ENCODE results near the gene TM7SF2. TPM values are rescaled to one million over a fixed set of nuclear protein-coding genes. Genes with fewer than 3 reads are reported as not detected.
"Not testable (repeated sequence)": the region's sequence is repeated elsewhere in the genome, so short reads cannot be mapped to it uniquely, and the experiment has no call there.

Gene TM7SF2
- total and polyA plus RNA-seq, 5 donors from 2014 or later, result 8.0 to 20.2 (median 10.4) TPM

- DNase-seq (peak; percentile 99 to 100 (median 100)), ATAC-seq (ENCODE audit: low read depth in 2 of 2) (peak; percentile 71 to 74)
- Histone ChIP-seq H3K9me3 (ENCODE audit: control insufficient read depth in 2 of 2, low read length in 2 of 2) (no peaks in the 10 kb centered on the region), H3K4me3 (ENCODE audit: low read depth, low read length) (peak within 1 kb of the TSS; percentile 41), H3K27me3 (ENCODE audit: control insufficient read depth, insufficient read depth, low read length) (no peaks in the 10 kb centered on the region), H3K27ac (ENCODE audit: insufficient read depth, low read length, poor library complexity, severe bottlenecking) (peak within 1 kb of the TSS; percentile 96), H3K4me1 (ENCODE audit: control insufficient read depth, insufficient read depth, low read length, poor library complexity, severe bottlenecking) (peaks cover 48% of the 10 kb centered on the region), H3K36me3 (ENCODE audit: control insufficient read depth, insufficient read depth, low read length) (peaks cover 28% of the 10 kb centered on the region)
- Mint-ChIP-seq H3K4me3 (peak within 1 kb of the TSS; percentile 90 to 96 (median 92)), H3K27ac (peak within 1 kb of the TSS; percentile 92 to 97 (median 95)), H3K9me3 (peaks cover 0 to 1% (median 0%) of the 10 kb centered on the region in 7 donors), H3K4me1 (peaks cover 10 to 70% (median 27%) of the 10 kb centered on the region in 4 donors), H3K36me3 (peaks cover 35% of the 10 kb centered on the region), H3K27me3 (peaks cover 5% of the 10 kb centered on the region)
Measured at GRCh38 chr11:65117206-65118096, 5.8 kb downstream of the TM7SF2 start, which contains the start of gene ZNHIT2. ZNHIT2 (minus strand) TSS chr11:65117701; CDS start chr11:65117653, 48 bp downstream.

GRCh38 chr11:65118097-65118837 lies 6.6 kb downstream of the TM7SF2 start:
- peaks cover 5% of the 10 kb centered on the region for H3K27me3 Mint-ChIP-seq

GRCh38 chr11:65118891-65119669 lies 7.4 kb downstream of the TM7SF2 start:
- not testable (repeated sequence) for H3K27me3 Mint-ChIP-seq; DNase-seq; H3K4me3 ChIP-seq (ENCODE audit: low read depth, low read length); H3K9me3 Mint-ChIP-seq; H3K27me3 ChIP-seq (ENCODE audit: control insufficient read depth, insufficient read depth, low read length); H3K4me3 Mint-ChIP-seq; H3K9me3 ChIP-seq (ENCODE audit: control insufficient read depth in 2 of 2, low read length in 2 of 2); ATAC-seq (ENCODE audit: low read depth in 2 of 2)
- Mint-ChIP-seq H3K27ac (peak overlapping the region in 2 of 3 donors; percentile 94 to 95), H3K36me3 (peaks cover 35% of the 10 kb centered on the region), H3K4me1 (peaks cover 9 to 70% (median 26%) of the 10 kb centered on the region in 4 donors)
- Histone ChIP-seq H3K4me1 (ENCODE audit: control insufficient read depth, insufficient read depth, low read length, poor library complexity, severe bottlenecking) (peaks cover 43% of the 10 kb centered on the region), H3K27ac (ENCODE audit: insufficient read depth, low read length, poor library complexity, severe bottlenecking) (peak overlapping the region; percentile 96), H3K36me3 (ENCODE audit: control insufficient read depth, insufficient read depth, low read length) (peaks cover 29% of the 10 kb centered on the region)

More at GRCh38 chr11:65118097-65118837, 6.6 kb downstream of the TM7SF2 start:
- Histone ChIP-seq H3K36me3 (ENCODE audit: control insufficient read depth, insufficient read depth, low read length) (peaks cover 28% of the 10 kb centered on the region), H3K27ac (ENCODE audit: insufficient read depth, low read length, poor library complexity, severe bottlenecking) (peak overlapping the region; percentile 96), H3K4me3 (ENCODE audit: low read depth, low read length) (no peak overlapping the region), H3K9me3 (ENCODE audit: control insufficient read depth in 2 of 2, low read length in 2 of 2) (no peaks in the 10 kb centered on the region), H3K27me3 (ENCODE audit: control insufficient read depth, insufficient read depth, low read length) (no peaks in the 10 kb centered on the region), H3K4me1 (ENCODE audit: control insufficient read depth, insufficient read depth, low read length, poor library complexity, severe bottlenecking) (peaks cover 48% of the 10 kb centered on the region)
- peaks cover 10 to 71% (median 29%) of the 10 kb centered on the region in 4 donors for H3K4me1 Mint-ChIP-seq
- H3K4me3 Mint-ChIP-seq, result peak overlapping the region; percentile 90 to 94 (median 92)
- H3K9me3 Mint-ChIP-seq, result peaks cover 0 to 1% (median 0%) of the 10 kb centered on the region in 7 donors
- peaks cover 35% of the 10 kb centered on the region for H3K36me3 Mint-ChIP-seq
- ATAC-seq (ENCODE audit: low read depth in 2 of 2) (no peak), DNase-seq (no peak)
- peak overlapping the region; percentile 92 to 95 (median 94) for H3K27ac Mint-ChIP-seq

- ATAC-seq (ENCODE audit: low read depth in 2 of 2) (no peak), DNase-seq (no peak)
- peaks cover 5% of the 10 kb centered on the region for H3K27me3 Mint-ChIP-seq
- H3K4me3 Mint-ChIP-seq, result peak overlapping the region; percentile 43 to 99 (median 56)
- H3K9me3 Mint-ChIP-seq, result peaks cover 0 to 1% (median 0%) of the 10 kb centered on the region in 7 donors
- H3K27ac Mint-ChIP-seq, result peak overlapping the region in 2 of 3 donors; percentile 54 to 81
- Histone ChIP-seq H3K27me3 (ENCODE audit: control insufficient read depth, insufficient read depth, low read length) (no peaks in the 10 kb centered on the region), H3K36me3 (ENCODE audit: control insufficient read depth, insufficient read depth, low read length) (peaks cover 34% of the 10 kb centered on the region), H3K9me3 (ENCODE audit: control insufficient read depth in 2 of 2, low read length in 2 of 2) (no peaks in the 10 kb centered on the region), H3K4me1 (ENCODE audit: control insufficient read depth, insufficient read depth, low read length, poor library complexity, severe bottlenecking) (peaks cover 43% of the 10 kb centered on the region), H3K27ac (ENCODE audit: insufficient read depth, low read length, poor library complexity, severe bottlenecking) (peak overlapping the region; percentile 96), H3K4me3 (ENCODE audit: low read depth, low read length) (no peak overlapping the region)
- peaks cover 10 to 71% (median 28%) of the 10 kb centered on the region in 4 donors for H3K4me1 Mint-ChIP-seq
- peaks cover 35% of the 10 kb centered on the region for H3K36me3 Mint-ChIP-seq
Measured at GRCh38 chr11:65119670-65119995, 8.0 kb downstream of the TM7SF2 start.

- Mint-ChIP-seq H3K4me1 (peaks cover 10 to 66% (median 28%) of the 10 kb centered on the region in 4 donors), H3K27me3 (peaks cover 5% of the 10 kb centered on the region), H3K4me3 (peak overlapping the region; percentile 95 to 99 (median 96)), H3K36me3 (peaks cover 35% of the 10 kb centered on the region), H3K9me3 (peaks cover 0 to 1% (median 0%) of the 10 kb centered on the region in 7 donors), H3K27ac (peak overlapping the region; percentile 48 to 100 (median 99))
- no peaks in the 10 kb centered on the region for H3K9me3 ChIP-seq (ENCODE audit: control insufficient read depth in 2 of 2, low read length in 2 of 2)
- H3K27me3 ChIP-seq (ENCODE audit: control insufficient read depth, insufficient read depth, low read length), result no peaks in the 10 kb centered on the region
- ATAC-seq (ENCODE audit: low read depth in 2 of 2) (no peak), DNase-seq (no peak)
- H3K36me3 ChIP-seq (ENCODE audit: control insufficient read depth, insufficient read depth, low read length), result peaks cover 45% of the 10 kb centered on the region
- H3K4me1 ChIP-seq (ENCODE audit: control insufficient read depth, insufficient read depth, low read length, poor library complexity, severe bottlenecking), result peaks cover 43% of the 10 kb centered on the region
- peak overlapping the region; percentile 98 for H3K4me3 ChIP-seq (ENCODE audit: low read depth, low read length)
- H3K27ac ChIP-seq (ENCODE audit: insufficient read depth, low read length, poor library complexity, severe bottlenecking), result peak overlapping the region; percentile 96
Measured at GRCh38 chr11:65120831-65121230, 9.2 kb downstream of the TM7SF2 start.

- Histone ChIP-seq H3K27me3 (ENCODE audit: control insufficient read depth, insufficient read depth, low read length) (no peaks in the 10 kb centered on the region), H3K27ac (ENCODE audit: insufficient read depth, low read length, poor library complexity, severe bottlenecking) (peak overlapping the region; percentile 96), H3K4me1 (ENCODE audit: control insufficient read depth, insufficient read depth, low read length, poor library complexity, severe bottlenecking) (peaks cover 37% of the 10 kb centered on the region), H3K4me3 (ENCODE audit: low read depth, low read length) (peak overlapping the region; percentile 98), H3K36me3 (ENCODE audit: control insufficient read depth, insufficient read depth, low read length) (peaks cover 52% of the 10 kb centered on the region), H3K9me3 (ENCODE audit: control insufficient read depth in 2 of 2, low read length in 2 of 2) (no peaks in the 10 kb centered on the region)
- Mint-ChIP-seq H3K4me1 (peaks cover 10 to 61% (median 28%) of the 10 kb centered on the region in 4 donors), H3K4me3 (peak overlapping the region; percentile 95 to 99 (median 96)), H3K9me3 (peaks cover 0 to 1% (median 0%) of the 10 kb centered on the region in 7 donors), H3K27ac (peak overlapping the region; percentile 99 to 100 (median 100)), H3K27me3 (peaks cover 5% of the 10 kb centered on the region), H3K36me3 (peaks cover 37% of the 10 kb centered on the region)
- ATAC-seq (ENCODE audit: low read depth in 2 of 2) (no peak), DNase-seq (peak in 2 of 3 donors; percentile 18 to 50)
Measured at GRCh38 chr11:65121447-65121864, 9.8 kb downstream of the TM7SF2 start.
